GM18873 (cell line): ENCODE measurements around the gene CPED1.
"Not testable (repeated sequence)": the region's sequence is repeated elsewhere in the genome, so short reads cannot be mapped to it uniquely, and the experiment has no call there.

Experiments used
- ATAC-seq: cut with Tn5 transposase; IDR thresholded peaks from one replicate; pipeline ENCODE4 v1.9.1; 2021; ENCODE audit warnings: mild to moderate bottlenecking, moderate library complexity, moderate number of reproducible peaks; ENCODE audit not compliant: unreplicated experiment, low FRiP score

Gene CPED1

GRCh38 chr7:120979765-120980499 is 8.6 kb upstream of the CPED1 start:
- no peak for ATAC-seq

GRCh38 chr7:120981117-120981516 is 7.4 kb upstream of the CPED1 start:
- no peak for ATAC-seq

DNA sequence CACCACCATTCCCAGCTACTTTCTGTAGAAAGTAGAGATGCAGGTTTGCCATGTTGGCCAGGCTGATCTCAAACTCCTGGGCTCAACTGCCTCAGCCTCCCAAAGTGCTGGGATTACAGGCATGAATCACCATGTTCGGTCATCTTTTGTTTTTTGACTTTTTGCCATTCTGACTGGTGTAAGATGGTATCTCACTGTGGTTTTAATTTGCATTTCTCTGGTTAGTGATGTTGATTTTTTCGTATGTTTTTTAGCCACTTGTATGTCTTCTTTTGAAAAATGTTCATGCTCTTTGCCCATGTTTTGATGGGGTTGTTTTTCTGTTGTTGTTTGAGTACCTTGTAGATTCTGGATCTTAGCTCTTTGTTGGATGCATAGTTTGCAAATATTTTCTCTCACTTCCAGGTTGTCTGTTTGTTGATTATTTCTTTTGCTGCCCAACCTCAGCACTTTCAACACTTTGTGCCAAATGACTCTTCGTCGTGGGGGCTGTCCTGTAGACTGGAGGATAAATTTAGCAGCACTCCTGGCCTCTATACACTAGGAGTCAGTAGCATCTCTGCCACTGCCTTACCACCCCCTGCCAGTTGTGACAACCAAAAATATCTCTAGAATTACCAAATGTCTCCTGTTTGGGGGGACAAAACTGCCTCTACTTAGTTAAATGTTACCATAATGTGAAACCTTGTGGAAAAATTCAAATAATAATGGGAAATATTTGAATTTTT is 6.5 kb upstream of the CPED1 start:
- ATAC-seq: no peak

DNA sequence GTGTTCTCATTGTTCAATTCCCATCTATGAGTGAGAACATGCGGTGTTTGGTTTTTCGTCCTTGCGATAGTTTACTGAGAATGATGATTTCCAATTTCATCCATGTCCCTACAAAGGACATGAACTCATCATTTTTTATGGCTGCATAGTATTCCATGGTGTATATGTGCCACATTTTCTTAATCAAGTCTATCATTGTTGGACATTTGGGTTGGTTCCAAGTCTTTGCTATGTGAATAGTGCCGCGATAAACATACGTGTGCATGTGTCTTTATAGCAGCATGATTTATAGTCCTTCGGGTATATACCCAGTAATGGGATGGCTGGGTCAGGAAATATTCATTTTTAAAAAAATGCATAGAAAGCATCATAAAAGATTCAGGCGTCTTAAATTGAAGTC is 4.9 kb upstream of the CPED1 start:
- not testable (repeated sequence) for ATAC-seq

- no peak for ATAC-seq
Observed at GRCh38 chr7:120984406-120984805, 4.1 kb upstream of the CPED1 start.

GRCh38 chr7:120985130-120985758 is 3.3 kb upstream of the CPED1 start:
- ATAC-seq: no peak

DNA sequence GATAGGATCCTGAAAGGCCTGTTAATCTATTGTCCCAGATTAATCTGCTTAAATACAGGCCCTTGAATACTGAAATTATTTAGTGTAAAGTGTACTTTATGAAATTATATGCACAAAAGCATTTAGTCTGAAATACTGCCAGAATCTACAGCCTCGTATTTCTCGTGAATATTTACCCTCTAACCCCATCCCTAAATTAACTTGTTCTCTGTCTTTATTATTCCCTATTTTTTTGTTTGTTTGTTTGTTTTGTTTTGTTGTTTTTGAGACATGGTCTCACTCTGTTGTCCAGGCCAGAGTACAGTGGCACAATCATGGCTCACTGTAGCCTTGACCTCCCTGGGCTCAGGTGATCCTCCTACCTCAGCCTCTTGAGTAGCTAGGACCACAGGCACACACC is 2.7 kb upstream of the CPED1 start:
- ATAC-seq: no peak

DNA sequence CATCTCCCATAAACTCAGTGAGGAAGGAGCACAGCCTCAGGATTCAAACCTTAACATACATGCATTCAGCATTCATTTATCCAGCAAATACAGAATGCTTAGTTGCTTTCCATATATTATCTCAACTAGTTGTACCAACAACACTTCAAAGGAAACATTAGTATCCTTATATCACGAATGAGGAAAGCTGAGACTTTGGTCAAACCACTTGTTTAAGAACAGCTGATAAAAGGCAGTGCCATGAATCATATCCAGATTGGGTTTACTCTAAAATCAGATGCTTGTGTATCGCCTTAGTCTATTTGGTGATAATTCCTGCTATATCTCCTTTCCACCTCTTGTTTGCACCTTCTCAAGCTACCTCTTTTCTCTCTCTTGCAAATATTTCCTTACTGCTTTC is 1.9 kb upstream of the CPED1 start:
- no peak for ATAC-seq

DNA sequence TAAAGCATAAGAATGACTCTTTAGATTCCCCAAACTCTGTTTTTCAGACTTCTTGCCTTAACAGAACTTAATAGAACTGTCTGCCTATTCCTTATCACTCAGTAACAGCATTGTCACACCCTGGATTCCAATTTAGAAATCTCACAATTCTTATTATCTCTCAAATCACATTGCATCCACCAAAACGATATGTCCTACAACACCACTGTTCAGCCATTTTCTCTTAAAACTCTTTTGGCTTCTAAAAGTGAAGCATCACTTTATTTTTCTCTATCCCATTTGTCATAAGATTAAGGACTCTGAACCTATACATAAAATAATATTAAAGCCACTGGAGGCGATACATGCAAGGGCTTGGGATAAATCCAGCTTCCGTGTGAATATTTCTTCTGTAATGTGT is 1.2 kb upstream of the CPED1 start:
- no peak for ATAC-seq

- peak; percentile 93 for ATAC-seq
Observed at GRCh38 chr7:120987683-120988590, 574 bp upstream of the CPED1 start.

GRCh38 chr7:120989257-120990220 is 1.0 kb downstream of the CPED1 start:
- ATAC-seq: no peak

- no peak for ATAC-seq
Observed at GRCh38 chr7:120990468-120991118, 2.1 kb downstream of the CPED1 start.

GRCh38 chr7:120991161-120991560 is 2.6 kb downstream of the CPED1 start:
- ATAC-seq: no peak

DNA sequence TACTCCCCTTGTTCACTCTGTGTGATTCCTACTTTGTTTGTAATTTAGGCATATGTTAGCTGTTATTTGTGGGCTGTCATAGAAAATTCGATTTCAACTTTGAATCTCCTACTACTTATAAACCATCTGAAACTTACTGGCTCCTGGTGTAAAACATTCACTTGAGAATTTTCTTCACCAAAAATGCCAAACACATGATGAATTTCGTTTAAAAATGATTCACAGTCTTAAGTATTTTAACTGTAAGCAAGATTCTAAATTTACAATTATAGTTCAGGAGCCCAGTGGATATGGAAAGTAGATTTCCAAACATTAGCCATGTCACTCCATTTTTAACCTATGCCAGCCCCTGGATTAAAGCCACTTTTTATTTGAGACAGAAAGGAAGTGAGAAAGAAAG is 3.1 kb downstream of the CPED1 start:
- ATAC-seq: no peak

GRCh38 chr7:120992272-120992964 is 3.9 kb downstream of the CPED1 start:
- ATAC-seq: no peak

DNA sequence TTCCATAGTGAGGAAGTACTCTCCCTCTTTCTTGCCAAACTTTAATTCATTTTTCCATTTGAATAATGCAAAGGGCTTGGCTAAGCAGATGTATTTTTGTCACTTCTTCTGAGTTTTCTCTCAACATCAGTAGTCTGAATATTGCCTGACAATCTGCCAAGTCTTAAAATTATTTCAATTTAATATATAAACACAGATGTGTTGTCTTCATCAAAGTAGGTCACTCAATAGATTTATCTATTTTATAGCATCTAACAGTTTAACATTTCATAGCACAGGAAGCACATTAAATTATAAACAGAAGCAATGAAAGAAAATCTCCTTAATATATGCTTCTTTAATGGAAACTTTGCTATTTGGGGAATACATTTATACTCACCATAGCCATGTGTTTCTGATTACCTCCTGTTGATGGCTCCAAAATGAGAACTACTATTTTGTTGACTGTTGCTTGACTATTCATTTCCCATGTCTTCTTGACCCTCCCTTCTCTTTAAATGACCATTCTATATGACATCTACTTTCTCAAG is 4.5 kb downstream of the CPED1 start:
- no peak for ATAC-seq

DNA sequence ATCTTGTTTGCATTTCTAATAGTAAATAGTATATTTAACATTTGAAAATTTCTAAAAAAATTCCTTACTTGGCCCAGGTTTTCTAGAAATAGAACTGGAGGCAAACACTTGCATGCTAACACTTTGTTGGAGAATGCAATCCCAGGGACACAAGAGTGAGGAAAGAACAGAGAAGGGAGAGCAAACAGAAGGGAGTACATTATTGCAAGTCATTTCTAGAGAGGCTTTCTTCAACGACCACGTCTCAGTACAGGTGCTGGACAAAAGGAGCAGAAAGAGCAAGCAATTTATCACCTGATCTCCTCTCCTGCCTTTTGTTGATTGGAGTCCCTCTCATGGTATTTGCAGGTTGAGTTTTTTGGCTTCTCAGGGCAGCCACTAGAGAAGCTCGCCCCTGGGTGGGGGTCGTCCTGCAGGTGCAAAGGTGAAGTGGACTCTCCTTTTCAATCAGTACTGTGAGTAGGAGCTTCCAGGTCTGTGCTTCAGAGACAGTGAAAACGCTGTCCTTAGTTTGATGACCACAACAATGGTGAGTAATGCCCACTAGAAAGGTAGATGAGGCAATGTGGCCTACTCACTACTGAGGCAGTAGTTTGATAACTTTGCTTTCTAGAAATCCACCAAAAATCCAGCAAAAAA is 5.2 kb downstream of the CPED1 start:
- no peak for ATAC-seq
